ENCODE results near the gene CTNNBL1. TPM values are rescaled to one million over a fixed set of nuclear protein-coding genes. Genes with fewer than 3 reads are reported as not detected.

CTNNBL1 gene
- total RNA-seq, 1 experiment from 2014 or later = 64.4 TPM

- no peak for TF ChIP-seq AFF4 (CRISPR knock-in tag; IDR thresholded peaks at IDR 0.05; ENCODE audit: borderline replicate concordance)
- no peak for TF ChIP-seq NR1H2 (CRISPR knock-in tag; IDR thresholded peaks at IDR 0.05)
Observed at GRCh38 chr20:37846573-37846972, 152.7 kb downstream of the CTNNBL1 start (continued).

- no peaks in the 10 kb centered on the region for H3K9me3 Mint-ChIP-seq
- ChIA-PET CTCF (interaction anchor here (1.6 kb wide), 1 partner anchor 284 kb away, joined by 5 read pairs; no protein-coding TSS in a partner anchor), POLR2A (no interaction called here)
- TF ChIP-seq FOXP4 (CRISPR knock-in tag; IDR thresholded peaks at IDR 0.05) (no peak), USF1 (CRISPR knock-in tag; IDR thresholded peaks at IDR 0.05) (no peak), E2F4 (CRISPR knock-in tag; IDR thresholded peaks at IDR 0.05; ENCODE audit: borderline replicate concordance, low read depth) (no peak), ZNF281 (CRISPR knock-in tag; IDR thresholded peaks at IDR 0.05) (no peak)
- no peak overlapping the region for H3K27ac Mint-ChIP-seq
- H3K36me3 Mint-ChIP-seq = peaks cover 1% of the 10 kb centered on the region; the same call in 1 of the 2 replicates
- no peak for DNase-seq (ENCODE audit: low spot score)
- no peak for ATAC-seq
- H3K4me3 Mint-ChIP-seq = no peak overlapping the region
- H3K27me3 Mint-ChIP-seq (ENCODE audit: low read depth) = no peaks in the 10 kb centered on the region
- H3K4me1 Mint-ChIP-seq = peaks cover 22% of the 10 kb centered on the region
Observed at GRCh38 chr20:37848706-37849105, 154.9 kb downstream of the CTNNBL1 start.

- TF ChIP-seq TCF7 (CRISPR knock-in tag; IDR thresholded peaks at IDR 0.05; ENCODE audit: low read depth) (no peak), CBFB (CRISPR knock-in tag; IDR thresholded peaks at IDR 0.05; ENCODE audit: low read depth) (no peak), ZNF263 (CRISPR knock-in tag; IDR thresholded peaks at IDR 0.05; ENCODE audit: low read depth) (no peak), ZNF425 (CRISPR knock-in tag; conservative IDR thresholded peaks at IDR 0.05) (no peak), PRDM15 (CRISPR knock-in tag; IDR thresholded peaks at IDR 0.05) (no peak), ZMAT4 (CRISPR knock-in tag; IDR thresholded peaks at IDR 0.05) (no peak)
- no peak overlapping the region for H3K27ac Mint-ChIP-seq
- ATAC-seq = no peak
- no peaks in the 10 kb centered on the region for H3K27me3 Mint-ChIP-seq (ENCODE audit: low read depth)
- H3K4me1 Mint-ChIP-seq = peaks cover 22% of the 10 kb centered on the region
- peaks cover 6% of the 10 kb centered on the region; the same call in 1 of the 2 replicates for H3K36me3 Mint-ChIP-seq
- DNase-seq (ENCODE audit: low spot score) = no peak
- H3K9me3 Mint-ChIP-seq = no peaks in the 10 kb centered on the region
- no peak overlapping the region for H3K4me3 Mint-ChIP-seq
- POLR2A ChIA-PET = no interaction called here
- CTCF ChIA-PET = no interaction called here
Observed at GRCh38 chr20:37849156-37849555, 155.3 kb downstream of the CTNNBL1 start.
